Natural killer cell (primary cell): ENCODE data around the gene LRP1B. TPM values are rescaled to one million over a fixed set of nuclear protein-coding genes. Genes with fewer than 3 reads are reported as not detected.

Source experiments
- ATAC-seq, 3 donors: fragments of 150-1000 bp in 2 of 3; fragments of 200-7000 bp in 1 of 3; cut with Tn5 transposase; 1 replicate in 1 of 3; 2 replicates in 2 of 3; pipeline ENCODE4 v1.10.0; 2021; ENCODE audit warnings: mild to moderate bottlenecking in 2 of 3, moderate library complexity in 2 of 3
- DNase-seq, 2 donors: peaks; one replicate each; pipeline versions ENCODE4 v3.0.0 to v3.0.0-alpha.2; 2013 to 2021; ENCODE audit warnings: mixed read lengths in 1 of 2
- H3K27ac ChIP-seq: one replicate; pipeline ENCODE4 v1.5.1; 2013; ENCODE audit warnings: mild to moderate bottlenecking, low read length
- H3K27me3 ChIP-seq: one replicate; pipeline ENCODE4 v1.6.1; 2013; ENCODE audit warnings: low read length; ENCODE audit not compliant: control insufficient read depth, insufficient read depth
- H3K36me3 ChIP-seq: one replicate; pipeline ENCODE4 v1.6.1; 2013; ENCODE audit warnings: low read length; ENCODE audit not compliant: control insufficient read depth, insufficient read depth
- H3K4me1 ChIP-seq: one replicate; pipeline ENCODE4 v1.6.1; 2013; ENCODE audit warnings: low read length; ENCODE audit not compliant: control insufficient read depth, insufficient read depth
- H3K4me3 ChIP-seq: one replicate; pipeline ENCODE4 v1.5.1; 2013; ENCODE audit warnings: low read length
- H3K9me3 ChIP-seq: one replicate; pipeline ENCODE4 v1.6.1; 2013; ENCODE audit warnings: low read length; ENCODE audit not compliant: control insufficient read depth, insufficient read depth
- H3K27ac Mint-ChIP-seq, 2 donors: one replicate each; pipeline ENCODE4 v1.8.0; 2022; ENCODE audit warnings: mild to moderate bottlenecking in 2 of 2, mixed read lengths in 2 of 2, moderate library complexity in 1 of 2
- H3K27me3 Mint-ChIP-seq, 2 donors: one replicate each; pipeline ENCODE4 v1.8.0; 2022; ENCODE audit warnings: low read depth in 2 of 2, mixed read lengths in 2 of 2
- H3K36me3 Mint-ChIP-seq: one replicate; pipeline ENCODE4 v1.8.0; 2022; ENCODE audit warnings: mixed read lengths
- H3K4me1 Mint-ChIP-seq, 2 donors: one replicate each; pipeline ENCODE4 v1.8.0; 2022; ENCODE audit warnings: mixed read lengths in 2 of 2
- H3K4me3 Mint-ChIP-seq: one replicate; pipeline ENCODE4 v1.8.0; 2022; ENCODE audit warnings: mild to moderate bottlenecking, moderate library complexity, mixed read lengths
- H3K9me3 Mint-ChIP-seq, 2 donors: one replicate each; pipeline ENCODE4 v1.8.0; 2022; ENCODE audit warnings: mixed read lengths in 2 of 2
- WGBS: methylation state at CpG from one replicate; pipeline ENCODE4 v1.1.7; 2013; ENCODE audit warnings: missing lambda C conversion rate; ENCODE audit not compliant: insufficient coverage; 5-methylcytosine and 5-hydroxymethylcytosine counted together
- intact Hi-C: fragments of 100-400 bp; cut with micrococcal nuclease; formaldehyde crosslinking; loops from one replicate; pipeline ENCODE4 v1.14.2; 2022
- total RNA-seq, 4 donors: library from RNA; stranded (reverse); fragments of 120-200 nt in 1 of 4; gene quantifications; one replicate each; pipeline versions ENCODE4 v1.2.3 to v1.2.4, GENCODE V29; 2013 to 2022
- TF ChIP-seq, protein P1 (sequence below): fragments of 200-600 bp; IDR thresholded peaks from one replicate; pipeline ENCODE4 v1.8.0; 2022; ENCODE audit warnings: antibody characterized with exemption

The LRP1B gene
- total RNA-seq, 3 donors from 2014 or later (not counting 1 experiment from before 2014, with no cell fraction given) = 0.05 TPM; not detected in 2

DNA sequence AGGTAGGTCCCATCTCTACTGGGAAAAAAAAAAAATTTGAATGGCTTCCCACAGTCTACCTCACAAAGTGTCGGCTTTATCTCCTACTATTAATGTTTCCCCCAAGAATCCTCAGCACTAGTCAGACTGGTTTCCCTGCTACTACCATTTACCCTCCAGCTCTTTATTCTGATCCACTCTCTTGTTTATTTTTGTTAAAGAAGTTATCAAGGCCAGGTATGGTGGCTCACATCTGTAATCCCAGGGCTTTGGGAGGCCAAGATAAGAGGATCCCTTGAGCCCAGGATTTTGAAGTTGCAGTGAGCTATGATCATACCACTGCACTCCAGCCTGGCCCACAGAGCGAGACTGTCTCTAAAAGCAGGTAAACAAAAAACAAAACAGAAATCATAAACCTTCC, 1275.3 kb downstream of the LRP1B start:
- no peaks in the 10 kb centered on the region for H3K4me1 Mint-ChIP-seq
- H3K9me3 Mint-ChIP-seq = peaks cover 6 to 15% of the 10 kb centered on the region in 2 donors
- Histone ChIP-seq H3K27ac (no peak overlapping the region), H3K4me1 (no peaks in the 10 kb centered on the region), H3K4me3 (no peak overlapping the region), H3K27me3 (no peaks in the 10 kb centered on the region), H3K9me3 (no peaks in the 10 kb centered on the region), H3K36me3 (no peaks in the 10 kb centered on the region)
- DNase-seq (no peak), ATAC-seq (no peak)
- no peak overlapping the region for H3K4me3 Mint-ChIP-seq
- WGBS = 87% methylated on average over 2 of the region's 2 CpGs
- no peaks in the 10 kb centered on the region for H3K27me3 Mint-ChIP-seq
- no peak overlapping the region for H3K27ac Mint-ChIP-seq
- intact Hi-C loops = no loop called here
- no peaks in the 10 kb centered on the region for H3K36me3 Mint-ChIP-seq
- TF ChIP-seq, protein P1, sequence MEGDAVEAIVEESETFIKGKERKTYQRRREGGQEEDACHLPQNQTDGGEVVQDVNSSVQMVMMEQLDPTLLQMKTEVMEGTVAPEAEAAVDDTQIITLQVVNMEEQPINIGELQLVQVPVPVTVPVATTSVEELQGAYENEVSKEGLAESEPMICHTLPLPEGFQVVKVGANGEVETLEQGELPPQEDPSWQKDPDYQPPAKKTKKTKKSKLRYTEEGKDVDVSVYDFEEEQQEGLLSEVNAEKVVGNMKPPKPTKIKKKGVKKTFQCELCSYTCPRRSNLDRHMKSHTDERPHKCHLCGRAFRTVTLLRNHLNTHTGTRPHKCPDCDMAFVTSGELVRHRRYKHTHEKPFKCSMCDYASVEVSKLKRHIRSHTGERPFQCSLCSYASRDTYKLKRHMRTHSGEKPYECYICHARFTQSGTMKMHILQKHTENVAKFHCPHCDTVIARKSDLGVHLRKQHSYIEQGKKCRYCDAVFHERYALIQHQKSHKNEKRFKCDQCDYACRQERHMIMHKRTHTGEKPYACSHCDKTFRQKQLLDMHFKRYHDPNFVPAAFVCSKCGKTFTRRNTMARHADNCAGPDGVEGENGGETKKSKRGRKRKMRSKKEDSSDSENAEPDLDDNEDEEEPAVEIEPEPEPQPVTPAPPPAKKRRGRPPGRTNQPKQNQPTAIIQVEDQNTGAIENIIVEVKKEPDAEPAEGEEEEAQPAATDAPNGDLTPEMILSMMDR = no peak

DNA sequence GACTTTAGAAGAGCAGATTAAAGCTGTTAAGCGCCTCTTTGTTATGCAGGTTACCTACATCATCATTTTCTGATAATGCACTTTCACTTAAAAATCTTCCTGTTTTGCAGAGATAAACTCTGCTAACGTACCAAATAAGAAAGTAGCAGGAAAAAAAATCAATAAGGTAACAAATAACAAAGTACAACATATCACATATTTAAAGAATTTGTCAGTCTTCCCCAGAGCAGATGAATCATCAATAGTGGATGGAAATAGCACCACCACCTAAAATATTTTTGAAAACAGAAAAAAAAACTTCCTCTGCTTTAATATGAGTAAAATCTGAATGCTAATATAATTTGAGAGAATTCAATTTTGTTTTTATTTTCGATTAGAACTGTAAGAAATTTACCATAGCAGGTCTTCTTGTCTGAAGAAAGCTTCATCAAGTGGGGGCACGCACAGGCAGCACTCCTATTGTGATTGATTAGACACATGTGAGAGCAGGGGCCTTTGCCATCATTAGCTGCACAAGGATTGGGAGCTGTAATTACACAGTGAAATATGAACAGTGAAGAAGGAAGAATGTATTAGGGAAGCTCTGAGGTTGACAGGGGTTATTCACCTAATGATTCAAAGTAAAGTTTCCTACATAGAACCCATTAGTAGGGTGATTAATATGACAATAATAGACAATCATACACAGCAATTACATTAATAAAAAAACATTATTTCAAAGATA, 1279.4 kb downstream of the LRP1B start:
- H3K4me3 Mint-ChIP-seq = no peak overlapping the region
- no peaks in the 10 kb centered on the region for H3K36me3 Mint-ChIP-seq
- no peaks in the 10 kb centered on the region for H3K4me1 ChIP-seq
- ATAC-seq (no peak), DNase-seq (no peak)
- H3K4me3 ChIP-seq = no peak overlapping the region
- no peaks in the 10 kb centered on the region for H3K27me3 ChIP-seq
- TF ChIP-seq, protein P1 = no peak
- H3K27me3 Mint-ChIP-seq = no peaks in the 10 kb centered on the region
- 76% methylated on average over 3 of the region's 4 CpGs for WGBS
- intact Hi-C loops = no loop called here
- no peaks in the 10 kb centered on the region for H3K36me3 ChIP-seq
- no peak overlapping the region for H3K27ac ChIP-seq
- no peaks in the 10 kb centered on the region for H3K9me3 ChIP-seq
- no peak overlapping the region for H3K27ac Mint-ChIP-seq
- peaks cover 8 to 23% of the 10 kb centered on the region in 2 donors for H3K9me3 Mint-ChIP-seq
- no peaks in the 10 kb centered on the region for H3K4me1 Mint-ChIP-seq

DNA sequence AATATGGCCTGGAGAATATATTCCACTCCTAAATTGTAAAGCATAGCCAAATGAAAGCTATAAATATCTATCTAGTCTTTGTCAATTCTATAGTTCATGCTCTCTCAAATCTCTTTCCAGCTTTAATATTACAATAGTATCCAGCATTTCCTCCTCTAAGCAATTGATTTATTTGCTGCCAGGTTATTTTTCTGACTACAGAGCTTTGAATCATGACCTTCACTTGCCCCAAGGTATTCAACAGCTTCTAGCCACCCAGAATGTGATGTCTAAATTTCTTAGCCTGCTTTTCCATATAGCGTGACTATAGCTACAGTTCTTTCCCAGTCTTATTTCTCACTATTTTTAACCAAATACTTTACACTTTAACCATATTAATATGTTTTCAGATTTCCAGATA, 1287.6 kb downstream of the LRP1B start:
- Mint-ChIP-seq H3K4me1 (no peaks in the 10 kb centered on the region), H3K36me3 (no peaks in the 10 kb centered on the region), H3K27me3 (no peaks in the 10 kb centered on the region), H3K9me3 (peaks cover 7 to 20% of the 10 kb centered on the region in 2 donors), H3K4me3 (no peak overlapping the region), H3K27ac (no peak overlapping the region)
- no peaks in the 10 kb centered on the region for H3K27me3 ChIP-seq
- H3K36me3 ChIP-seq = no peaks in the 10 kb centered on the region
- intact Hi-C loops = no loop called here
- WGBS = 87% methylated on average over 1 of the region's 1 CpG
- H3K27ac ChIP-seq = no peak overlapping the region
- no peak overlapping the region for H3K4me3 ChIP-seq
- ATAC-seq (no peak), DNase-seq (no peak)
- no peaks in the 10 kb centered on the region for H3K4me1 ChIP-seq
- H3K9me3 ChIP-seq = no peaks in the 10 kb centered on the region
- TF ChIP-seq, protein P1 = no peak

DNA sequence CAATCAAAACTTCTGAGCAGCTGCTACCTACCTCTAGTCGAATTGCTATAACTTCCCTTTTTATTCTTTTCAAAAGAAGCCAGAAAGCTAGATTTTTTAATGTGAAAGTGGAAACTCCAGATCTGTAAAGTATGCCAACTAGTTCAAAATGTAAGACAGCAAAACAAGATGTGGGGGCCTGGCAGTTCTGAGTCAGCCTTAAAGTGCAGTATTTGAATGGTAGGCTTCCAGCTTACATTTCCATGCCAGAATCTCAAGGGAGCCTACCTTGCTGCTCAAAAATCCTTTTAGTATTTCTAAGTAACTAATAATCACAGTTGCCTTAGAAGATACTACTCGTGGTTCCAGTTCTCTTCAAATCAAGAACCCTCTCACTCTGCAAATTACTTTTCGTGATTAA, 1288.7 kb downstream of the LRP1B start:
- DNase-seq = no peak
- H3K27me3 Mint-ChIP-seq = no peaks in the 10 kb centered on the region
- H3K4me1 Mint-ChIP-seq = no peaks in the 10 kb centered on the region
- H3K27me3 ChIP-seq = no peaks in the 10 kb centered on the region
- no peak overlapping the region for H3K4me3 Mint-ChIP-seq
- H3K9me3 Mint-ChIP-seq = peaks cover 7 to 17% of the 10 kb centered on the region in 2 donors
- no peak overlapping the region for H3K4me3 ChIP-seq
- intact Hi-C loops = no loop called here
- 20% methylated on average over 1 of the region's 3 CpGs for WGBS
- H3K36me3 ChIP-seq = no peaks in the 10 kb centered on the region
- H3K4me1 ChIP-seq = no peaks in the 10 kb centered on the region
- ATAC-seq = no peak
- H3K36me3 Mint-ChIP-seq = no peaks in the 10 kb centered on the region
- TF ChIP-seq, protein P1 = no peak
- H3K27ac ChIP-seq = no peak overlapping the region
- H3K9me3 ChIP-seq = no peaks in the 10 kb centered on the region
- no peak overlapping the region for H3K27ac Mint-ChIP-seq
